Spleen (tissue), 7 donors: ENCODE data around the gene CTDSPL.

Experiments
- CTCF ChIP-seq, 11 experiments: fragments of 200-600 bp in 7 of 11; fragments of 450-650 bp in 4 of 11; sonication (generic) in 4 of 11; IDR thresholded peaks in 8 of 11; conservative IDR thresholded peaks in 3 of 11; 1 replicate in 7 of 11; 2 replicates in 4 of 11; pipeline versions ENCODE4 v1.4.0 to v1.8.0; 2016 to 2021; ENCODE audit warnings: antibody characterized with exemption in 11 of 11, inconsistent platforms in 4 of 11, mild to moderate bottlenecking in 1 of 11
- POLR2AphosphoS5 ChIP-seq, 3 donors: sonication (generic); formaldehyde crosslinking; IDR thresholded peaks; one replicate each; pipeline ENCODE4 v1.5.1; 2017; ENCODE audit warnings: antibody characterized with exemption in 3 of 3
- donor health status: DM: no; HTN: no; CAD: no; lungs with moderate emphysema.
- donor health status: DM: no; HTN: no; CAD: no.
- donor health status: DM: no; HTN: no; CAD: no.

DNA sequence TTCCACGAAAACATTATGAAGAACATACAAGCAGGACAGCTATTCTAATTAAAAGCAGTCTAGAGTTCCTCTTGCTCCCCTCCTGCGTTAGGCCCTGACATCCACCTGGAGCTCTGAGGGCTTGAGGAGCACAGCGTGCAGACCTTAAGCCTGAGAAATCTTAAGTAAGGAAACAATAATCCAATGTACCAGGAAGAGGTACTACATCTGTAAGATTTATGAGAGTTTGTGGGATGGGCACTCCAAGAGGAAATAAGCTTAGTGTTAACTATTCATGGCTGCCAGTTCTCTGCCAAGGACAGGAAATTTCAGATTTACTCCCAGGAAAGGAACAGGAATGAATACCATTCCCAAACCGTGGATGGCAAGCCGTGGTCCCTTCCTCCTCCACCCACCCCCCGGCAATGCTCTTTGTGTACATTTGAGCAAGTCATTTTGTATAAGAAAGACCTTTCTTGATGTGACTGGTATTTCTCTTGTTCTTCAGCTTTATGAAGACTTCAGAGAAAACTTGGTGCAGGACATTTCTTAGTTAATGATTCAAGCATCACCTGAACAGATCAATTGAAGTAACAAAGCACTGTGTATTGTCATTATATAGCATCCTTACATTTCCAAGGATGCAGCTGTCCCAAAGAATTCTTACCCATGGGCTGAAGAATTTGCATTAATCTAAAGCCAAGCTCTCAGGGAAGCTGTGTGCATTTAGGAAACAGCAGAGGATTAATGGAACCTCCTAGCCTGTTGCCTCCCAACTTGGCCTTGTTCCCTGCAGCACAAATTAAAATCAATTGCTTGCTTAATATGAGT, 100.1 kb downstream of the CTDSPL start:
- TF ChIP-seq CTCF (IDR thresholded peaks at IDR 0.05 in 8 of 11, conservative IDR thresholded peaks at IDR 0.05 in 3 of 11) (no peak), POLR2AphosphoS5 (IDR thresholded peaks at IDR 0.05) (no peak)
